Measurements from ENCODE around the gene EXT2. TPM values are rescaled to one million over a fixed set of nuclear protein-coding genes. Genes with fewer than 3 reads are reported as not detected.
A peak's percentile ranks its signal among the peaks of the same experiment; 100 is the strongest.

The EXT2 gene
- total and polyA plus RNA-seq, 10 of the 15 experiments (the other 5 are each of a cell fraction or from before 2014, with no cell fraction given): 3.8 to 31.4 (median 17.9) TPM

GRCh38 chr11:44104481-44105294 lies 9.2 kb downstream of the EXT2 start:
- Histone ChIP-seq H3K4me2 (ENCODE audit: control insufficient read depth, insufficient read depth) (no peak overlapping the region), H3K27ac (ENCODE audit: control insufficient read depth, insufficient read depth) (no peak overlapping the region), H3K79me2 (ENCODE audit: control insufficient read depth, insufficient read depth, low read length) (no peaks in the 10 kb centered on the region), H3K4me3 (no peak overlapping the region), H2AFZ (ENCODE audit: control insufficient read depth, low read depth, low read length) (no peak overlapping the region), H3K27me3 (replicated peaks in 1 of 2; ENCODE audit: control insufficient read depth in 2 of 2, insufficient read depth in 2 of 2, low read length in 1 of 2) (no peaks in the 10 kb centered on the region), H4K20me1 (ENCODE audit: control insufficient read depth, insufficient read depth) (no peaks in the 10 kb centered on the region), H3K36me3 (ENCODE audit: control insufficient read depth in 2 of 2, insufficient read depth in 2 of 2, low read length in 1 of 2) (peaks cover 0 to 3% of the 10 kb centered on the region in 2 experiments; a peak in 2 of 4 replicates), H3K9me3 (replicated peaks; ENCODE audit: control insufficient read depth, insufficient read depth, low read length) (no peaks in the 10 kb centered on the region), H3K4me1 (ENCODE audit: control insufficient read depth, insufficient read depth, low read length) (no peaks in the 10 kb centered on the region), H3K9ac (ENCODE audit: control insufficient read depth, insufficient read depth, low read length) (no peak overlapping the region)
- ChIA-PET CTCF (interaction anchor here (0.6 to 5.0 kb wide), 16 partner anchors 9 to 822 kb away, joined by 3 to 107 read pairs (median 4); partner anchors contain the start of gene EXT2), RAD21 (ENCODE audit: unreplicated experiment) (interaction anchor here (0.9 to 1.8 kb wide), 6 partner anchors 9 to 455 kb away, joined by 3 to 5 read pairs (median 4); partner anchors contain the start of gene EXT2), SMC1A (ENCODE audit: uncharacterized antibody, unreplicated experiment) (interaction anchor here (0.8 to 3.5 kb wide), 9 partner anchors 8 to 184 kb away, joined by 3 to 36 read pairs (median 3); partner anchors contain the start of gene EXT2), POLR2A (interaction anchor here (1.2 kb wide), 1 partner anchor 15 kb away, joined by 3 read pairs; no protein-coding TSS in a partner anchor)
- intact Hi-C loops (cut with micrococcal nuclease; ENCODE audit: unreplicated experiment): loop anchor here (10.0 kb wide), 1 partner anchor 60 kb away; the partner anchor contains the start of gene ACCSL
- no peak for FAIRE-seq
- WGBS (ENCODE audit: insufficient coverage, insufficient replicate concordance, low lambda C conversion rate, missing lambda C conversion rate): 76% methylated on average over 5 of the region's 5 CpGs
- no peak for DNase-seq (ENCODE audit: low read depth, low spot score)
- peak; percentile 29; the same call in 1 of the 3 replicates for ATAC-seq
- in situ Hi-C loops (cut with MboI): no loop called here
- no TSS peak for BruUV-seq (replicated peaks)
- TF ChIP-seq POLR2A (IDR thresholded peaks at IDR 0.05; ENCODE audit: low read depth, low read length) (no peak), EP300 (IDR thresholded peaks at IDR 0.05; ENCODE audit: borderline replicate concordance in 1 of 2, control insufficient read depth in 1 of 2, low read depth in 2 of 2, low read length in 2 of 2) (no peak), CREM (IDR thresholded peaks at IDR 0.05; ENCODE audit: low read depth) (no peak), PAX8 (IDR thresholded peaks at IDR 0.05) (no peak), TAF1 (IDR thresholded peaks at IDR 0.05; ENCODE audit: borderline replicate concordance, low read depth, low read length) (no peak), CUX1 (IDR thresholded peaks at IDR 0.05; ENCODE audit: insufficient replicate concordance, low read depth, low read length) (no peak), PKNOX1 (IDR thresholded peaks at IDR 0.05) (no peak)

All from GM12878 (cell line).